ENCODE data around the gene DHRS4. TPM values are rescaled to one million over a fixed set of nuclear protein-coding genes. Genes with fewer than 3 reads are reported as not detected.

Gene DHRS4
- total RNA-seq (7.8 TPM), polyA plus RNA-seq (10 to 100 TPM; 23.5 to 29.0 (median 24.6) TPM)

- Mint-ChIP-seq H3K27me3 (no peaks in the 10 kb centered on the region), H3K36me3 (peaks cover 3% of the 10 kb centered on the region), H3K9me3 (peaks cover 0 to 5% (median 1%) of the 10 kb centered on the region in 7 donors), H3K27ac (peak within 1 kb of the TSS; percentile 92 to 95 (median 92)), H3K4me3 (peak within 1 kb of the TSS; percentile 95 to 100 (median 97)), H3K4me1 (peaks cover 10 to 39% (median 25%) of the 10 kb centered on the region in 4 donors)
- H3K4me1 ChIP-seq (ENCODE audit: control insufficient read depth, insufficient read depth, low read length, poor library complexity, severe bottlenecking), result peaks cover 10% of the 10 kb centered on the region
- no peaks in the 10 kb centered on the region for H3K9me3 ChIP-seq (ENCODE audit: control insufficient read depth in 2 of 2, low read length in 2 of 2)
- H3K36me3 ChIP-seq (ENCODE audit: control insufficient read depth, insufficient read depth, low read length), result no peaks in the 10 kb centered on the region
- DNase-seq (peak; percentile 69 to 94 (median 81)), ATAC-seq (ENCODE audit: low read depth in 2 of 2) (peak; percentile 93 to 95)
- peak within 1 kb of the TSS; percentile 72 for H3K27ac ChIP-seq (ENCODE audit: insufficient read depth, low read length, poor library complexity, severe bottlenecking)
- peak within 1 kb of the TSS; percentile 76 for H3K4me3 ChIP-seq (ENCODE audit: low read depth, low read length)
- no peaks in the 10 kb centered on the region for H3K27me3 ChIP-seq (ENCODE audit: control insufficient read depth, insufficient read depth, low read length)
Measured at GRCh38 chr14:23953464-23954278, at the start of gene DHRS4. Gene DHRS4 (plus strand): TSS chr14:23953770. CDS start chr14:23953789, 19 bp downstream.

DNA sequence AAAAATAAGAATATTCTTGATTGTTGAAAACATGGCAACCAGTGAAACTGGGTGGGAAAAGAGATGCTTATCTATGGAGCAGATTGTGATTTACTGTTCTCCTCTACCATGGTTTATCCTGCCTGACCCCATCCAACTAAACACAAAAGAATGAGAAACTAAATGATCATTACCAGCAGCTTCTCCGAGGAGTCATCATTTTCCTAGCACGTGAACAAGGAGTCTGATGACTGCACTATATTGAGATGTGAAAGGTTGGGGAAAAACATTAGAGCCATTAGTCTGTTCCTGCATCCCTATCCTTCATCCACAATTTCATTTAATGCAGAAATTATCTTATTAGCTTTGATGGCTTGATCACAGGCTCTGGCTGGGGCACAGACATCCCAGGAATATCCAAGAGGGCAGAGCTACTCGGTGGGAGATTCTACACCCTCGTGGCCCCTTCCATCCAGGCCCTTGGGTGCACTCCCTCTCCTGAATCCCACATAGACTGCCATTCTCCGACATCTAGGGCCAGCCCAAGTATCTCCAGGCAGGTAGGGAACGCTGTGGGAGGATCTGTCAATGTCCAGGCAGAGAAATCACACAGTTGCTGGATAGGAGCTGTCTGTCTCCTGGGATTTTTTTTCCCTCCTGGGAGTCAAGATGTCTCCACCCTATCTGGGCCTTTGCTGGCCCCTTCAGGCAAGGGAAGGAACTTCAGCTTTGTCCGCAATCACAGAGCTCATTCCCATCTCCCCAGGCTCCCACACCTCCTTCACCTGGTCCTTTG, 43.3 kb upstream of the DHRS4 start:
- Histone ChIP-seq H3K36me3 (ENCODE audit: control insufficient read depth, insufficient read depth, low read length) (no peaks in the 10 kb centered on the region), H3K27ac (ENCODE audit: insufficient read depth, low read length, poor library complexity, severe bottlenecking) (no peak overlapping the region), H3K27me3 (ENCODE audit: control insufficient read depth, insufficient read depth, low read length) (peaks cover 8% of the 10 kb centered on the region), H3K9me3 (ENCODE audit: control insufficient read depth in 2 of 2, low read length in 2 of 2) (no peaks in the 10 kb centered on the region), H3K4me3 (ENCODE audit: low read depth, low read length) (no peak overlapping the region), H3K4me1 (ENCODE audit: control insufficient read depth, insufficient read depth, low read length, poor library complexity, severe bottlenecking) (no peaks in the 10 kb centered on the region)
- no peaks in the 10 kb centered on the region for H3K4me1 Mint-ChIP-seq
- no peak for ATAC-seq (ENCODE audit: low read depth in 2 of 2)
- no peak overlapping the region for H3K27ac Mint-ChIP-seq
- DNase-seq, result peak in 1 of 3 donors; percentile 9
- H3K36me3 Mint-ChIP-seq, result no peaks in the 10 kb centered on the region
- no peak overlapping the region for H3K4me3 Mint-ChIP-seq
- H3K27me3 Mint-ChIP-seq, result peaks cover 24% of the 10 kb centered on the region
- peaks cover 0 to 3% (median 0%) of the 10 kb centered on the region in 7 donors for H3K9me3 Mint-ChIP-seq

DNA sequence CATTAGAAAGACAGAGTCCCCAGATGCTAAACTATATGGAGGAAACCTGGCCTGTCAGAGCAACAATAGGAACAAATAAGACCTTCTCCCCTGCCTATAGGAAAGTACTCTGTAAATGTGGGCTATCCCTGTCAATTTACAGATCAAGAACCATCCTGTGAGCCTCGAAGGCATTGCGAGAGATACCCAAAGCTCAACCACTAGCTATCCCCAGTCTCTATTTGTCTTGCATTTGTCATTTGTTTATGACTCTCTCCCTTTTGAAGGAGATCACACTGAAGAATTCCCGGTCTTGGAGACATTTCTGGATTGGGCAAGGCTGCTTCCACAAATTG, 42.7 kb upstream of the DHRS4 start:
- no peaks in the 10 kb centered on the region for H3K4me1 ChIP-seq (ENCODE audit: control insufficient read depth, insufficient read depth, low read length, poor library complexity, severe bottlenecking)
- ATAC-seq (ENCODE audit: low read depth in 2 of 2) (no peak), DNase-seq (no peak)
- no peaks in the 10 kb centered on the region for H3K36me3 ChIP-seq (ENCODE audit: control insufficient read depth, insufficient read depth, low read length)
- H3K27me3 ChIP-seq (ENCODE audit: control insufficient read depth, insufficient read depth, low read length), result peaks cover 8% of the 10 kb centered on the region
- H3K9me3 Mint-ChIP-seq, result peaks cover 0 to 3% (median 0%) of the 10 kb centered on the region in 7 donors
- H3K4me3 ChIP-seq (ENCODE audit: low read depth, low read length), result no peak overlapping the region
- H3K4me1 Mint-ChIP-seq, result no peaks in the 10 kb centered on the region
- no peak overlapping the region for H3K27ac Mint-ChIP-seq
- H3K27ac ChIP-seq (ENCODE audit: insufficient read depth, low read length, poor library complexity, severe bottlenecking), result no peak overlapping the region
- H3K9me3 ChIP-seq (ENCODE audit: control insufficient read depth in 2 of 2, low read length in 2 of 2), result no peaks in the 10 kb centered on the region
- peaks cover 27% of the 10 kb centered on the region for H3K27me3 Mint-ChIP-seq
- no peak overlapping the region for H3K4me3 Mint-ChIP-seq
- H3K36me3 Mint-ChIP-seq, result no peaks in the 10 kb centered on the region

- ATAC-seq (ENCODE audit: low read depth in 2 of 2), result no peak
- Mint-ChIP-seq H3K27ac (no peak overlapping the region), H3K27me3 (peaks cover 40% of the 10 kb centered on the region), H3K4me1 (no peaks in the 10 kb centered on the region), H3K9me3 (peaks cover 0 to 8% (median 4%) of the 10 kb centered on the region in 7 donors), H3K36me3 (no peaks in the 10 kb centered on the region), H3K4me3 (no peak overlapping the region)
- Histone ChIP-seq H3K27me3 (ENCODE audit: control insufficient read depth, insufficient read depth, low read length) (peaks cover 8% of the 10 kb centered on the region), H3K4me1 (ENCODE audit: control insufficient read depth, insufficient read depth, low read length, poor library complexity, severe bottlenecking) (no peaks in the 10 kb centered on the region), H3K4me3 (ENCODE audit: low read depth, low read length) (no peak overlapping the region), H3K9me3 (ENCODE audit: control insufficient read depth in 2 of 2, low read length in 2 of 2) (peaks cover 6% of the 10 kb centered on the region in 2 experiments), H3K27ac (ENCODE audit: insufficient read depth, low read length, poor library complexity, severe bottlenecking) (no peak overlapping the region), H3K36me3 (ENCODE audit: control insufficient read depth, insufficient read depth, low read length) (no peaks in the 10 kb centered on the region)
- DNase-seq, result no peak
Measured at GRCh38 chr14:23915559-23915958, 38.0 kb upstream of the DHRS4 start.

DNA sequence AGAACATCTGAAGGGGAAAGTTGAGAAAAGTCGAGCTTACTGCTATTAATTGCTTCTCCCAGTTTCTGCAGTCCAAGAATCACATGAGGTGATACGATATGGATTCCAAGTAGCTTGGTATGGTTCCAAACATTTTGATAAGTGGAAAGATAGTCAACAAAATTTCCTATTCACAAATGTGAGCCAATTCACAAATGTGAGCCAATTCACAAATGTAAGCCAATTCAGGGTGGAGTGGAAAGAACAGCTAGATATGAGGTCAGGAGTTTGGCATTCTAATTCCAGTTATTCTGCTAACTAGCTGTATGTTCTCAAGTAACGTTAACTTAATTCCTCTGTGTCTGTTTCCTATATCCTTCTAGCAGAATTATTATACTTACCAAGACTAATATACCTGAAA, 37.6 kb upstream of the DHRS4 start:
- no peaks in the 10 kb centered on the region for H3K4me1 ChIP-seq (ENCODE audit: control insufficient read depth, insufficient read depth, low read length, poor library complexity, severe bottlenecking)
- Mint-ChIP-seq H3K4me1 (no peaks in the 10 kb centered on the region), H3K27ac (no peak overlapping the region), H3K27me3 (peaks cover 40% of the 10 kb centered on the region), H3K4me3 (no peak overlapping the region), H3K9me3 (peaks cover 0 to 8% (median 4%) of the 10 kb centered on the region in 7 donors), H3K36me3 (no peaks in the 10 kb centered on the region)
- H3K27ac ChIP-seq (ENCODE audit: insufficient read depth, low read length, poor library complexity, severe bottlenecking), result no peak overlapping the region
- no peak overlapping the region for H3K4me3 ChIP-seq (ENCODE audit: low read depth, low read length)
- DNase-seq (no peak), ATAC-seq (ENCODE audit: low read depth in 2 of 2) (no peak)
- H3K9me3 ChIP-seq (ENCODE audit: control insufficient read depth in 2 of 2, low read length in 2 of 2), result peaks cover 6% of the 10 kb centered on the region in 2 experiments
- H3K27me3 ChIP-seq (ENCODE audit: control insufficient read depth, insufficient read depth, low read length), result peaks cover 8% of the 10 kb centered on the region
- no peaks in the 10 kb centered on the region for H3K36me3 ChIP-seq (ENCODE audit: control insufficient read depth, insufficient read depth, low read length)

GRCh38 chr14:23916446-23916845, 37.1 kb upstream of the DHRS4 start:
- H3K27ac ChIP-seq (ENCODE audit: insufficient read depth, low read length, poor library complexity, severe bottlenecking), result no peak overlapping the region
- DNase-seq (no peak), ATAC-seq (ENCODE audit: low read depth in 2 of 2) (no peak)
- Mint-ChIP-seq H3K27me3 (peaks cover 40% of the 10 kb centered on the region), H3K9me3 (peaks cover 0 to 8% (median 4%) of the 10 kb centered on the region in 7 donors), H3K4me1 (no peaks in the 10 kb centered on the region), H3K4me3 (no peak overlapping the region), H3K27ac (no peak overlapping the region), H3K36me3 (no peaks in the 10 kb centered on the region)
- H3K27me3 ChIP-seq (ENCODE audit: control insufficient read depth, insufficient read depth, low read length), result peaks cover 8% of the 10 kb centered on the region
- no peak overlapping the region for H3K4me3 ChIP-seq (ENCODE audit: low read depth, low read length)
- peaks cover 6% of the 10 kb centered on the region in 2 experiments for H3K9me3 ChIP-seq (ENCODE audit: control insufficient read depth in 2 of 2, low read length in 2 of 2)
- H3K4me1 ChIP-seq (ENCODE audit: control insufficient read depth, insufficient read depth, low read length, poor library complexity, severe bottlenecking), result no peaks in the 10 kb centered on the region
- H3K36me3 ChIP-seq (ENCODE audit: control insufficient read depth, insufficient read depth, low read length), result no peaks in the 10 kb centered on the region

GRCh38 chr14:23922545-23922944, 31.0 kb upstream of the DHRS4 start:
- Histone ChIP-seq H3K27me3 (ENCODE audit: control insufficient read depth, insufficient read depth, low read length) (peaks cover 3% of the 10 kb centered on the region), H3K4me1 (ENCODE audit: control insufficient read depth, insufficient read depth, low read length, poor library complexity, severe bottlenecking) (no peaks in the 10 kb centered on the region), H3K9me3 (ENCODE audit: control insufficient read depth in 2 of 2, low read length in 2 of 2) (peaks cover 2 to 3% of the 10 kb centered on the region in 2 experiments), H3K36me3 (ENCODE audit: control insufficient read depth, insufficient read depth, low read length) (no peaks in the 10 kb centered on the region), H3K27ac (ENCODE audit: insufficient read depth, low read length, poor library complexity, severe bottlenecking) (no peak overlapping the region), H3K4me3 (ENCODE audit: low read depth, low read length) (no peak overlapping the region)
- Mint-ChIP-seq H3K4me1 (no peaks in the 10 kb centered on the region), H3K27ac (no peak overlapping the region), H3K9me3 (peaks cover 0 to 3% (median 1%) of the 10 kb centered on the region in 7 donors), H3K27me3 (peaks cover under 1% of the 10 kb centered on the region), H3K36me3 (no peaks in the 10 kb centered on the region), H3K4me3 (no peak overlapping the region)
- ATAC-seq (ENCODE audit: low read depth in 2 of 2), result no peak
- DNase-seq, result no peak

All from CD4-positive, CD25-positive, alpha-beta regulatory T cell (primary cell).